Right renal pelvis (tissue), 4 donors: ENCODE data around the gene SEC14L1. TPM values are rescaled to one million over a fixed set of nuclear protein-coding genes. Genes with fewer than 3 reads are reported as not detected.
"Not testable (repeated sequence)": the region's sequence is repeated elsewhere in the genome, so short reads cannot be mapped to it uniquely, and the experiment has no call there.

ENCODE experiments used
- DNase-seq, 4 donors: peaks; one replicate each; pipeline ENCODE4 v3.0.0-alpha.2; 2013; ENCODE audit warnings: low read depth in 4 of 4, low spot score in 3 of 4, missing footprints in 1 of 4
- polyA plus RNA-seq, 4 donors: library from polyadenylated mRNA; unstranded; fragments of 120-200 nt; gene quantifications; one replicate each; pipeline ENCODE4 v1.2.1, GENCODE V29; 2013; ENCODE audit not compliant: insufficient read length in 4 of 4

The SEC14L1 gene
- polyA plus RNA-seq, 4 donors = 93.4 to 120 (median 107) TPM

GRCh38 chr17:77254951-77255825, 114.4 kb downstream of the SEC14L1 start:
- DNase-seq = peak in 1 of 4 donors; percentile 67

DNA sequence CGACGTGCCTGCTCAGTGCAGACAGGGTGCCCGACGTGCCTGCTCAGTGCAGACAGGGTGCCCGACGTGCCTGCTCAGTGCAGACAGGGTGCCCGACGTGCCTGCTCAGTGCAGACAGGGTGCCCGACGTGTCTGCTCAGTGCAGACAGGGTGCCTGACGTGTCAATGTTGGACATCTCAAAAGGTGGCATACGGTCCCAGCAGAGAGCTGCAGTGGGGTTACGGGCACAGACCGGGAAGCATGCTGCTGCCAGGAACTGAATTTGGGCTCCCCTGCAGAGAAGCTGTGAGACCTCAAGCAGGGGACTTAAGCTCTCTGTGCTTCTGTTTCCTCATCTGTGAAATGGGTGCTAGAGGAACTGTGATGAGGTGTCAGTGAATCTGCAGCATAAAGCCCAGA, 115.2 kb downstream of the SEC14L1 start:
- not testable (repeated sequence) for DNase-seq

DNA sequence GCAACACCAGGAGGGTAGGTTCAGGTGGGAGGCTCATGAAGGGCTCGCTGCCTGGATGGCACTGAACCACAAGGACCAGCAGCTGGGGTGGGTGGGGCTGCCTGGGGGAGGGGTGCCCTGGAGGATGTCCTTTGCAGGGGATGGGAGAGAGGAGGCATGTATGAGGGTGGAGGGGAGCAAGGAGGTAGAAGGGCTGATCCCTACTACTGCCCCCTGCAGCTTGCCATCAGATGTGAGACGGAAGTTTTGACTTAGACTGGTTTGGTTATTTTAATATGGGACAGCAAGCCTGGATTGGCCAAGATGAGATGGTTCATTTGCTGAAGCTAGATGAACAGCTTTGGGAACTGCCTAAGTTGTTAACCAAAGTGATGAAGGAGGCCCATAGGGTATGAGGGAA, 115.9 kb downstream of the SEC14L1 start:
- DNase-seq = no peak

DNA sequence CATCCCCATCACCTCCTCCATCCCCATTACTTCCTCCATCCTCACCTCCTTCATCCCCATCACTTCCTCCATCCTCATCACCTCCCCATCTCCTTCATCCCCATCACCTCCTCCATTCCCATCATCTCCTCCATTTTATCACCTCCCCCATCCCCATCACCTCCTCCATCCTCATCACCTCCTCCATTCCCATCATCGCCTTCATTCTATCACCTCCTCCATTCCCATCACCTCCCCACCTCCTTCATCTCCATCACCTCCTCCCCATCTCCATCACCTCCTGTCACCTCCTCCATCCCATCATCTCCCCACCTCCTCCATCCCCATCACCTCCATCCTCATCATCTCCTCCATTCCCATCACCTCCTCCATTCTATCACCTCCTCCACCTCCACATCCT, 116.4 kb downstream of the SEC14L1 start:
- no peak for DNase-seq

- DNase-seq = no peak
Observed at GRCh38 chr17:77257596-77258458, 117.1 kb downstream of the SEC14L1 start.

DNA sequence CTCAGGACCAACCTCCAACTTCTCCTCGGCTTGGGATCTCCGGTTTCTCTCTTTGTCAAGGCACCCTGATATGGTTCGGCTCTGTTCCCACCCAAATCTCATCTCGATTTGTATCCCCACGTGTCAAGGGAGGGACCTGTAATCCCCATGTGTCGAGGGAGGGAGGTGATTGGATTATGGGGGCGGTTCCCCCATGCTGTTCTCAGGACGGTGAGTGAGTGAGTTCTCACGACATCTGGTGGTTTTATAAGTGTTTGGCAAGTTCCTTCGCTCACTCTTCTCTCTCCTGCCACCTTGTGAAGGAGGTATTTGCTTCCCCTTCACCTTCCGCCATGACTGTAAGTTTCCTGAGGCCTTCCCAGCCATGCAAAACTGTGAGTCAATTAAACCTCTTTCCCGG, 117.9 kb downstream of the SEC14L1 start:
- DNase-seq = no peak

DNA sequence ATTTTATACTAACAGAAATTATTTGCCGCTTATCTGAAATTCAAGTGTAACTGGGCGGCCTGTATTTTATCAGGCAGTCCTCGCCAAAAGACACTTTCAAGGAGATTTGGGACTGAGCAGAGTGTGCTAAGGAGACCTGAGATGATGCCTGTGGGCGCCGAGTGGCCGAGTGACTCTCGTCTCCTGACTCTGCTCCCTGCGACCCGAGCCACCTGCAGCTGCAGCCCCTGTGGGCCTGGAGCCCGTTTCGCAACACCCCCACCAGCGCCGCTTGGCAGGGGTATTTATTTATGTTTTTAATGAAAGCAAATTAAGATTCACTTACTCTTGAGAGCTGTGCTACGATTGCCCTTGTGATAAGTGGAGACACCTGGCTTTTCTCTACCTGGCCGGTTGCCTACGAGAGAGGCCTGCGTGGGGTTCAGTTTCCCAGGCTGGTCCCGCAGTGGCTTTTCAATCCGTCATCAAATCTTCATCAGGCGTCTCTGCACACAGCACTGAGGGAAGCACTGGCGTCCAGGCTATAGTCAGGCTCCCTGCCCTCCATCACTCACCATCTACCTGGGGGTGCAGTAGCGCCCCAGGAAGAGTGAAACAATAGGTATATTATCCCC, 124.0 kb downstream of the SEC14L1 start:
- no peak for DNase-seq

DNA sequence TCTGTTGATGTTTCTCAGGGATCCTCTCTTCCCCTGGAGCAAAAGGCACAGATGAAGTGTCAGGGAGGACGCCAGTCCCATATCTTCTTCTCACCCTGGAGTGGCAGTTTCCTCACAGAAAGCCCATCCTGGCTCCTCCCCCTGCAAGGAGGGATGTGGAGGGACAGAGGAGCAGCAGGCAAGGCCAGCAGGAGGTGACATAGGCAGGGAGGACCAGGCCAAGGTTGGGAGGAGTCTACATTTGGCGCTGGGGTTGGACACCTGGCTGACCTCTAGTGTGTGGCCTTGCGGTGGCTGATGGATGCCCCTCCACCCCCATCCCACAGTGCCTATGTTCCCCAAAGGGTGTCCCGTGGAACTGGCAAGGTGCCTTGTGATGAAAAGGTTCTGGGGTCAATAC, 125.4 kb downstream of the SEC14L1 start:
- DNase-seq = no peak
